HG02763 (cell line): ENCODE data around the gene SCUBE2.
A peak's percentile ranks its signal among the peaks of the same experiment; 100 is the strongest.

Experiments
- ATAC-seq: cut with Tn5 transposase; IDR thresholded peaks from one replicate; pipeline ENCODE4 v1.9.1; 2021; ENCODE audit warnings: mild to moderate bottlenecking, moderate library complexity; ENCODE audit not compliant: unreplicated experiment

The SCUBE2 gene

DNA sequence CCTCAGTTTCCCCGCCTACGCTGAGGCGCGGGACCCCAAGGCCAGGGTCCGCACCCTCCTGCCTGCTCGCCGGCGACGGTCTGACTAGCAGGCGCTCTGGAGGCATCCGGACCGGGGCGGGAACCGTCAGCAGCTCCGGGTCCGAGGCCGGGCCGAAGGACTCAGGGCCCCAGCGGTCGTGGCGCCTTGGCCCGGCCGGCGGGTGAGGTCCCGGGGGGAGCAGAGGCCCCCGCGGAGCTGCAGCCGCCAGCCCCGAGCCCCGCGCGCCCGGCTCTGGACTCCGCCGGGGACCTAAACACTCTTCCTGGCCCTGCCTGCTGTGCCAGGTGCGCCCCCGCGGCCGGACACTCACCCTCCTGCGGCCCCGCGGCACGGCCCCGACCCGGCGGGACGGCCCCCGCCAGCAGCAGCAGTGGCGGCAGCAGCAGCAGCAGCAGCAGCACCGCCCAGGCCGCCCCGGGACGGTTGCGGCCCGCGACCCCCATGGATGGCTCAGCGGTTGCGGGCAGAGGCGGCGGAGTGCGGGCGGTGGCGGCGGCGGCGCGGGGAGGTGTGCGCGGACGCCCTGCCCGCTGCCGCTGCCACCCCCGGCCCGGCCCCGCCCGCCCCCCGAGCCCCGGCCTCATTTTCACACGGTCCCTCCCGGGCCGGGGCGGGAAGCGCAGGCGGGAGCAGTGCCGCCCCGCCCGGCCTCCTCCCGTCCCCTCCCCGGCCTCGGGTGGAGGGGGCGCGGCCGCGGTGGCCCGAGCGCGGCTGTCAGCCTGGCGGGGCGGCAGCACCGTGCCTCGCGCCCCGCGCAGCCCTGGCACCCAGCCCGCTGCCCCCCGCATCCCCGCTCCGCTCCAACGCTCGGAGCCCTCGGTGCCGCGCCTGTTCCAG lies at the start of gene SCUBE2:
Gene SCUBE2, minus strand, starts transcription at position 556 of the 879 bp plus-strand sequence. Its CDS starts 71 bp downstream, at position 485.
- no peak for ATAC-seq

DNA sequence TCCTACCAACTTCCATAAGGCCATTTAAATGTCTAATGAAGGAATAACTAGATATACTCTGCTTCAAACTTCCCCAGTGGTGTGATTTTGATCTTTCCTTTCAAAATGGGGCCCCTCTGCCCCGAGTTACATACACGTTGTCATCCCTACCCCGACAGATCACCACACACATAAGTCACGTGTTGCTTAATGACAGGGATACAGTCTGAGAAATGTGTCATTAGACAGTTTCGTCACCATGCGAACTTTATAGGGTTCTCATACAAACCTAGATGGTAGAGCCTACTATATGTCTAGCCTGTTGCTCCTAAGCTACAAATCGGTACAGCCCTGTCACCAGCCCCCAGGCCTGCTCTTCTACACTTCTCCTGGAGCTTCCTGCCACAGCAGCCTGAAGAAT lies 49.8 kb upstream of the SCUBE2 start:
- no peak for ATAC-seq

DNA sequence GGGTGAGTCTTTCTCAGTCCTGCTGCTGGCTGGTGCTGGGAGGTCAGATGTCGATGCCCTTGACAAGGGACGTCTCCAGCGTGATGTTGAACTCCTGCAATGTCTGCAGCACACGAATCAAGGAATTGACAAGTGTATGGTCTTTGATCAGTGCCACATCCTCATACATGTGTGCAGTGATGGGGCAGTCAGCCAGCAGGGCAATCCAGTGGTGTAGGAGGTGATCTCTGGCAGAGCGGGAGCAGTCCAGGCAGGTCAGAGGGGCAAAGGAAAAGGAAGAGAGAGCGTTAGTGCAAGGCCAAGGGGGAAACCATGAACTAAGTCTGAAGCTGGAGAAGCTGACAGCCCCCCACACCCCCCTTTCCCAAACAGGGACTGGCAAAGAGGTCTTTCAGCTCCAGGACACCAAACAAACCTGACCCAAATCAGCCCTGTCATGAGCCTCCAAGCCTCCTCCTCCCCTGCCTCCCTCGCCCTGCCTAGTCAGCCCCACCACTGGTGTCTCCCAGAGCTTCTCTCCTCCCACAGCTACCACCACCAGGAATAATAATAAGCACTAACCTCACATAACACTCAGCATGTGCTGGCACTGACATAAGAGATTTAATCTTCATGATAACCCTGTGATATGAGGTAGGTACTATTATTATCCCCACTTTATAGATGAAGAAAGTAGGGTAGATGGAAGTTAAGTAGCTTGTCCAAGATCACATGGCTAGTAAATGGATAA lies 48.4 kb upstream of the SCUBE2 start:
- no peak for ATAC-seq

- ATAC-seq, result no peak
These were observed 47.5 kb upstream of the SCUBE2 start for GRCh38 chr11:9138612-9139579.

DNA sequence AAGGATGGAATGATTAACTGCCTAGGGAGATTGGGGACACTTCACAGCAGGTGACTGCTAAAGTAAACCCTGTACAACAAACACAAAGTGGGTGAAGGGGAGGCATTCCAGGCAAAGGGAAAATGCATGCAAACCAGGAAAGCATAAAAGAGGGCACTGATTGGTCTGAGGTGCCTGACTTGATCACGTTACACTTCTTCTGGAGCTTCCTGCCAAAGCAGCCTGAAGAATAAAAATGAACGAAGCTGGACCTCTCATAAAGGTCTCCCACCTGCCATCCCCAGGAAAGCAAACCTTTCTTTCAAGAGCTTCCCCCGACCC lies 46.7 kb upstream of the SCUBE2 start:
- no peak for ATAC-seq

- ATAC-seq, result peak; percentile 70
These were observed 46.1 kb upstream of the SCUBE2 start for GRCh38 chr11:9137293-9138132.

DNA sequence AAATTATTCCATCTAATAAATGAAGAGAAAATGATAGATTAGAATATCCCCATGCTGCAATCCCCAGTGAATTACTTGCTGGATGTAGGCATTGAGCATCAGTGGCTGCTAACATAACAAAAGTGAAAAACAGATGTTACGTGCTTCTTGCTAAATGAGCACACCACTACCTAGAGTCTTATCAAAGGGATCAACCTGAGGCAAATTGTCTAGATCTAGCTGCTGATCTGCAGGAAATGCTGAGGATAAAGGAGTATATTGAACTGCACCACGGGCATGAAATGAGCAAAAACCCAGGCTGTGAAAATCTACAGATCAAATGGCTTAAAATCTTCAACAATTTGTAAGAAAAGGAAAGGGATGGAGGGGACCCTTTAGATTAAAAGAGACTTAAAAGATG lies 45.3 kb upstream of the SCUBE2 start:
- ATAC-seq, result no peak

DNA sequence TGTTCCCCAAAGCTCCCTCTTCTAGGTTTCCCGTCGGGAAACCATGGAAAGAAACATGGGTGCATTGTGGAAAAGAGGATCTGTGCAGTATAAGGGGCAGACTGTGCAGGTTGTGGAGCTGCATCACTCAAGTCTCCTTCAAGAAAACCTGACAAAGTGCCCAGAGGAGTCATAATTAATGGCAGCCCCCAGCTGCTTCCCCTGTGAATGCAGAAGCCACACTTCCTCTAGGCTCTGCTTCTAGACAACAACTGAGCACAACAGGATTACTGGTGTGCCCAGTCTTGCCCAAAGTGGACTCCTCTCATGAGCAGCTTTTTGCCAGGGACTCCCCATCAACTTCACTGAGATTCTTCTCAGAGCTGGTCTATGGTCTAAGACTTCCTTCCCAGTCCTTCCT lies 42.6 kb upstream of the SCUBE2 start:
- no peak for ATAC-seq

GRCh38 chr11:9132203-9132878 lies 40.9 kb upstream of the SCUBE2 start:
- ATAC-seq, result no peak

DNA sequence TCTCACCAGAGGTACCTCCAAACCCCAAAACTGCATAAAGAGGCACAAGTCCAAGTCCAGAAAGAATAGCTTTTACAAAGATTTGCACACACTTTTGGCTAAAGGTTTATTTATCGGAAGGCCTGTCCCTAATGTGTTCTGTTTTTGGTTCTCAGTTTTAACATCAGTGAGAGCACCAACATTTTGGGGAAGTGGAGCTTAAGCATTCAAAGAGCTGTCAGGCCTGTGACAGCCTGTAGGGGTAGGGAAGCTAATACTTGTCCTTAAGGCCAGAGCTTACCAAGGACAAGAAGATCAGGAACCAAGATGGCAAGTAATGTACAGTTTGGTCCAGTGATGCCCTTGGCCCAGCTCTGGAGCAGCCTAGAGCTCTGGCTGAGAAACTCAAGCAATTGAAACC lies 38.9 kb upstream of the SCUBE2 start:
- no peak for ATAC-seq

- ATAC-seq, result no peak
These were observed 35.2 kb upstream of the SCUBE2 start for GRCh38 chr11:9126636-9127035.

DNA sequence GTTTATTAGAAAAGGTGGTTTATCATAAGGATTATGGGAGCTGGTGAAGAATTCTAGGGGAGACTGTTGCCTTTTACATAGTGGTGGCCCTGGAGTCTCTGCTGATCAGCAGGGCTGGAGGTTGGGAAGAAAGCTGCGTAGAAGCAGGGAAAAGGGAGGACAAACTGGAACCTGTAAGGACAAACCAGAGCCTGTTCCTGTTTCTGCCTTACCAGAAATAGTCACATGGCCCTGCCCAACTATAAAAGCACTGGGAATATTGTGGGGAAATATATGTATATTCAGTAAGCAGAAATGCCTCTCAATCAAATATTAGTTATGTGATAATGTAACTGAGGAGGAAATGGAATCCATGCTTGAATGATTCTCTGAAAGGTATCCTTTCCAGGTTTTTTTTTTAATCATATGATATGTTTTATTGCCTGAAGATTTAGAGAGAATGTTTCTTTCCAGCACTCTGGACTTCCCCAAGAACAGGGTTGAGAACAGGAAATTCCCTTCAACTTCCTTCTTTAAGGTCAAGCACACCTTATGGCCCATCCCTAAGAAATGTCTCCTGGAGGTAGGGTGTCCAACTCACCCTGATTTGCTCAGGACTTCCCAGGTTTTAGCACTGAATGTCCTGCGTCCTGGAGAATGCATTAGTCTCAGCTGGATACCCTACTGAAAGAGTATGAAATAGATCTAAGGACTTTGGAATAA lies 33.9 kb upstream of the SCUBE2 start:
- no peak for ATAC-seq

- no peak for ATAC-seq
These were observed 32.4 kb upstream of the SCUBE2 start for GRCh38 chr11:9123595-9124304.

GRCh38 chr11:9121469-9121796 lies 30.0 kb upstream of the SCUBE2 start:
- no peak for ATAC-seq

- ATAC-seq, result no peak
These were observed 29.5 kb upstream of the SCUBE2 start for GRCh38 chr11:9120664-9121468.

GRCh38 chr11:9118277-9118676 lies 26.9 kb upstream of the SCUBE2 start:
- ATAC-seq, result no peak

- no peak for ATAC-seq
These were observed 20.7 kb upstream of the SCUBE2 start for GRCh38 chr11:9112075-9112474.
